NCI-H2029 treated with DMSO at 0.1 percent for 48 hours (cell line): ENCODE measurements around the gene RAC3.

Experiments used
- DNase-seq: peaks from one replicate; lab custom pipeline; 2025; lab: John Stamatoyannopoulos, UW

The RAC3 gene

GRCh38 chr17:82012640-82013295, 18.7 kb upstream of the RAC3 start:
- no peak for DNase-seq

GRCh38 chr17:82013341-82013740, 18.1 kb upstream of the RAC3 start:
- no peak for DNase-seq

GRCh38 chr17:82013772-82014321, 17.6 kb upstream of the RAC3 start:
- no peak for DNase-seq

GRCh38 chr17:82014432-82014831, 17.0 kb upstream of the RAC3 start:
- DNase-seq, result no peak

- DNase-seq, result no peak
These were observed 16.5 kb upstream of the RAC3 start for GRCh38 chr17:82014971-82015310.

- DNase-seq, result no peak
These were observed 16.0 kb upstream of the RAC3 start for GRCh38 chr17:82015311-82015971.

GRCh38 chr17:82016061-82016874, 15.2 kb upstream of the RAC3 start:
- DNase-seq, result no peak

- DNase-seq, result no peak
These were observed 14.5 kb upstream of the RAC3 start for GRCh38 chr17:82016875-82017459.

- no peak for DNase-seq
These were observed 13.8 kb upstream of the RAC3 start for GRCh38 chr17:82017612-82018151.

GRCh38 chr17:82018152-82018988, 13.1 kb upstream of the RAC3 start:
- no peak for DNase-seq

GRCh38 chr17:82018989-82019689, 12.3 kb upstream of the RAC3 start:
- DNase-seq, result no peak

GRCh38 chr17:82019690-82020571, 11.5 kb upstream of the RAC3 start:
- DNase-seq, result no peak

GRCh38 chr17:82020572-82021106, 10.8 kb upstream of the RAC3 start:
- DNase-seq, result no peak

GRCh38 chr17:82021107-82021899, 10.2 kb upstream of the RAC3 start:
- DNase-seq, result no peak

GRCh38 chr17:82021900-82022309, 9.6 kb upstream of the RAC3 start:
- no peak for DNase-seq

GRCh38 chr17:82022310-82022980, 9.0 kb upstream of the RAC3 start, which contains the start of gene CENPX:
Gene CENPX (minus strand): TSS chr17:82022878. CDS start chr17:82022861, 17 bp downstream.
- DNase-seq, result no peak

GRCh38 chr17:82022981-82023446, 8.5 kb upstream of the RAC3 start, which contains the start of gene LRRC45:
Gene LRRC45 (plus strand): TSS chr17:82023305. CDS start chr17:82023644, 339 bp downstream.
- DNase-seq, result peak; percentile 92
